ENCODE results near the gene MICAL1.

DNA sequence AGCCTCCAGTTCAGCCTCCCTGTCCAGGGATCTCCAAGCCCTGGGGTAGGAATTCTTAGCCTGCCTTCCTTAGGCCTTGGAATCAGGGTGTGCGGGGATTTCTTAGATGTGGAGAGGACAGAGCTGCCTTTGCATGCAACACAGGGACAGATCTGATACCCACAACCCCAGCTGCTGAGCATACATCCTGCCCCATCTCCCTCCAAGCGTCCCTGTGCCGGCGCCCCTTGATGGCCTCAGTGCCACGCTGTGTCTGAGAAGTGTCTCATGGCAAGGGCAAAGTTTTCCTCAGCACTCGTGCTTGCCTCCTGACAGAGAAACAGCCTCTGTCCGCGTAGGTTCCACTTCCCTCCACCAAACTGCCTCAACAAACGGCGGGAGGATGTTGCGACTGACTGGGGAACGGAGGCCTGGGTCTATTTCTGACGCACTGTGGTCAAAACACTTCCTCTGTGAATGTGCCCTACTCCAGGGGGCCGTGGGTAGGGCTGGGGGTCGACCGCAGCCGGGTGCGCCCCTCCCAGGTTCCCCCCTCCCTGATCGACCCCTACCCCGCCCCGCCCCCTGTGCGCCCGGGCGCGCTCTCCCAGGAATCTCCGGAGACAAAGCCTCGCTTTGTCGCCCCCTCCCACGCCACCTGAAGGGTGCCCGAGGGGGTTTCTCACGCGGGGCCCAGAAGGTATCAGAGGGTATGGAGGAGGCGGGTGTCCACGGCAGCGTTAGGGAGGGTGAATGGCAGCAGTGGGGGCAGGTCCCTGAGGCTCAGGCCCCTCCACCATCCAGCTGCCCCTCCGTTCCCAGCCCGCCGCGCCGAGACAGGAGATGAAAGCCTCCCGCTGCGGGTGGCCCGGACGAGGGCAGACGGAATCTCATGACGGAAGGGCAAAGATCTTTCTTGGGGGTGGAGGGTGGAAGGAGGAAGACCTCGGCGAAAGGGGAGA is 806 bp downstream of the MICAL1 start:
- no peak for TF ChIP-seq CTCF (IDR thresholded peaks at IDR 0.05; ENCODE audit: low read length)
- TF ChIP-seq EZH2 (optimal IDR thresholded peaks at IDR 0.05; ENCODE audit: low read depth, low read length): no peak
- TF ChIP-seq EZH2phosphoT487 (IDR thresholded peaks at IDR 0.05; ENCODE audit: low read length): no peak

Measured in MM.1S (cell line).